ENCODE data around the gene LCE2A. TPM values are rescaled to one million over a fixed set of nuclear protein-coding genes. Genes with fewer than 3 reads are reported as not detected.

LCE2A gene
- total RNA-seq, 4 donors from 2014 or later: not detected

DNA sequence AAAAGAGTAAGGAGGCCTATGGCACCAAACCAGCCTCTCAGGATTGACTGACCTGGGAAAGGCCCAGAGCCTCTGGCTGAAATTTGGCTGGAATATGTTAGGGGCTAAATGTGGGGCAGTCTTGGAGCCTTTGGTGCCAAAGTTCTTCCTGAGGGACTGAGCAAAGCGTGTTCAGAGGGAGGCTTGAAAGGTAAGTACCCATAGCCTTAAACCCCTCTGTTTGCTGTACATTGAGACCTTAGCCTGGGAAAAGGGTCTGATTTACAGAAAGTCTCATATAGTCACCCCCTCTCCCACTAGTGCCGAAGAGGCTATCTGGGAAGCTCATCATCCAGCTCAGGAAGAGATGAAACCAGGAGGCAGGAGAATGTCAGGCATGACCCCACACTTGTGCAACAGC, 9.7 kb downstream of the LCE2A start, which contains the start of gene LCE4A:
Gene LCE4A, plus strand, starts transcription at position 301 of the 400 bp plus-strand sequence. CDS start 916 bp downstream, outside the sequence.
- TF ChIP-seq CTCF (IDR thresholded peaks at IDR 0.05; ENCODE audit: low read depth): no peak

DNA sequence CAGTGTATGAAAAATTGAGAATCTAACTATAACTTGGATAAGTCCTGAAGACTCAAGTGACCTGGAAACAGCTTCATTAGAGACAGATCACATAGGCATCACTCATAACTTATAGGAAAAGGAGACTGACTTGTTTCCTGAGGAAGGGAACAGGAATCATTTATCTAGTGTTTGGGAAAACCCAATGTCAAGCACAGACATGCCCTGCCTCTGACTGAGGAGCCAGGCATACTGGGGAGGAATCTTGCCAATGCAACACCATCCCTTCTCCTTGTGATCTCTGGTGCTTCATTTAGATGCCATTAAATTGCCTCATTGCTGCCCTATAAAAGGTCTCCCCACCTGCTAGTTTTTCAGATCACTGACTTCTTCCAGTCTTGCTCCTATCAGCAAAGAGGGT, 20.1 kb downstream of the LCE2A start:
- TF ChIP-seq CTCF (IDR thresholded peaks at IDR 0.05; ENCODE audit: low read depth): no peak

GRCh38 chr1:152725261-152725660, 27.1 kb downstream of the LCE2A start:
- TF ChIP-seq CTCF (IDR thresholded peaks at IDR 0.05; ENCODE audit: low read depth): no peak

DNA sequence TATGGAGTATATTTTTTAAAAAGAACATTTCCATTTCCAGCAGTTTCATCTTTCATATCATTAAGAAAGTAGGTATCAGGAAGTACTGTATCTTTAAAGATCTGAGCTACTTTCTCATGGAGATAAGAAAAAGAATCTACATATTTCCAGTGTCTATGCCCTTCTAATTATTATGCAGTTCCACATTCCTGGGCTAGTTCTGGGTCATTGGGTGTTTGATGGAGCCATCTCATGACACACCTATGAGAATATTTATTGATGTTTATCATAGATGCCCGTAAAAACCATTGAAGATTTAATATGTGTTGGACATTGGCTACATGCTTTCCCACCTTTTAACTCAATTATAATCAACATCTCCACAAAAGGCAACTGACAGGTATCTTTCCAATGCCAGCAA, 30.8 kb downstream of the LCE2A start:
- no peak for TF ChIP-seq CTCF (IDR thresholded peaks at IDR 0.05; ENCODE audit: low read depth)

DNA sequence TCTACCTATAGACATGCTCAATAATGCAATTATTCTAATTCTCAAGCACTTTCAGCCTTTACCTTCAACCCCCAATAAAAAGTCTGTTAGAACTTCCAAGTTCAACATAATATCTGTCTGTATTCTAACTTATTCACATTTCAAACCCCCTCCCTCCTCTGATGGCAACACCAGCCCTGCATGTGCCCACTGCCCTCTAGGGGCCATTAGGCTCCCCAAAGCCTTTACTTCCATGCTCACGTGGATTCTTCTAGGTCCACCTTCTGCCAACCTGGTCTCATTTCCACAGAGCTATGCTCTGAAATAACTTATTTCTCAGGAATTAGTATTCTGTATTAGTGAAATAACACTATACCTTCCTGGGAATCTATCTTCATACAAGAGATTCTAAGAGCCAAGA, 37.5 kb downstream of the LCE2A start:
- TF ChIP-seq CTCF (IDR thresholded peaks at IDR 0.05; ENCODE audit: low read depth): no peak

DNA sequence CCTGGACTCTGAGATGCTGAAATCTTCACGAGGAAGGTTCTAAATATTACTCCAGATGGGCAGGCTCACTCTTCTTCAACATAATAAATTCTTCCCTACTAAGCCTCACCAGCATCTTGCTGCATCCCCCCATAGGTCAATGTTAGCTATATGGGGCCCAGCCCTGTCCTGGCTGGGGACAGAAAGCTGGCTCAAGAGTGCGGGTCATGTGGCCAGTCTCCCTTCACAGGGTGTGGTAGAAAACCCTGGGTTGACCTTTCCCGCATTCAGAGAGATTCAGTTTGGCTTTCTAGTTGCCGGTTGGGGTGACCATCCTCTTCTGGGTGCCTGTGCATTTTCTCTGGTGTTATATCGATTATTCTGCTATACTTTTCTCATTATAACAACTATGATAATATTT, 39.9 kb downstream of the LCE2A start:
- TF ChIP-seq CTCF (IDR thresholded peaks at IDR 0.05; ENCODE audit: low read depth): no peak

- TF ChIP-seq CTCF (IDR thresholded peaks at IDR 0.05; ENCODE audit: low read depth): no peak
Observed at GRCh38 chr1:152739841-152740240, 41.7 kb downstream of the LCE2A start.
